ENCODE results near the gene PGC. TPM values are rescaled to one million over a fixed set of nuclear protein-coding genes. Genes with fewer than 3 reads are reported as not detected.

Gene PGC
- total and polyA plus RNA-seq, 2 of the 8 experiments (the other 6 are each of a cell fraction or from before 2014, with no cell fraction given): 0.09 TPM; not detected in 1

DNA sequence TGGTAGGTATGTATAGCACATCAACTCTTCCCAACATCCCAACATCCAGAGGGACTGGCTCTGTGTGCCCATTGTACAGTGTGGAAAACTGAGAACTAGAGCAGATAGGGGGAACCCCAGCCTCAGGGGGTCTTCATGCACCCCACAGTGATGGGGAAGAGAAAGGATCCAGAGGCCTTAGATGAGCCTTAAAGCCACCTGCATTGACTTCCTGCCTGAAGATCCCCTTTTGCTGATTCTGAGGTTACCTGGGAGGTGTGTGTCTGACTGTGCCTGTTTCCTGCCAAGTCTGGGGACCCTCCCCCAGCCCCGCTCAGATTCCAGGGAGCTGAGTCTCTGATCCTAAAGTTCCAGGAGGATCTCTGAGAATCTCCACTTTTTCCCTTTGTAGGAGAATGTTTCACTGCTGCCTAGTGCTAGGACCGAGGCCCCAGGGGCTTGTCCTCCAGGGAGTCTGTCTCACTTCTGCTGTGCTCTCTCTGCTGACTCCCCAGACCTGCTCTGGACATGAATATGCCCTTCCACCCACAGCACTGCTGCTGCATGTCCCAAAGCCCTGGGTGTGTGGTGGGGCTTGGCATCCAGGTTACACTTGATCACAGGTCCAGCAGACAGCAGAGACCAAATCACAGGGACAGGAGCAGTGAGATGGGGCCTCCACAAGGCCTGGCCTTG, 12.8 kb upstream of the PGC start:
- no peaks in the 10 kb centered on the region for H3K9me3 ChIP-seq (ENCODE audit: insufficient read depth in 2 of 2, low read depth in 1 of 2, low read length in 1 of 2)
- H3K4me3 ChIP-seq (ENCODE audit: extremely low read depth in 1 of 4, insufficient read depth in 2 of 4, low read depth in 3 of 4, low read length in 4 of 4): no peak overlapping the region
- H2BK120ac ChIP-seq (replicated peaks; ENCODE audit: low read depth, low read length): no peak overlapping the region
- no peak for DNase-seq (ENCODE audit: low read depth in 1 of 2, low spot score in 2 of 2)
- no peak overlapping the region for H3K4me2 ChIP-seq (ENCODE audit: insufficient read depth in 1 of 2, low read depth in 2 of 2, low read length in 2 of 2)
- H3K18ac ChIP-seq (ENCODE audit: extremely low read depth, low read length): no peak overlapping the region
- no peak overlapping the region for H3K27ac ChIP-seq (ENCODE audit: low read depth, low read length)
- WGBS, 2 experiments (ENCODE audit: extremely low coverage in 1 of 2, insufficient coverage in 1 of 2, insufficient read length in 1 of 2, insufficient replicate concordance in 2 of 2, low coverage in 1 of 2, low lambda C conversion rate in 2 of 2, missing lambda C conversion rate in 1 of 2): 91% methylated on average over 2 of the region's 2 CpGs; no CpG with 5 or more reads in 1 of the 2 experiments
- no peak overlapping the region for H4K5ac ChIP-seq (ENCODE audit: insufficient read length, low read depth, low read length)
- H3K23ac ChIP-seq (ENCODE audit: insufficient read length): no peak overlapping the region
- ChIA-PET POLR2A (ENCODE audit: partially characterized antibody) (no interaction called here), CTCF (ENCODE audit: partially characterized antibody) (interaction anchor here (1.5 to 2.3 kb wide), 2 partner anchors 14 to 16 kb away, joined by 3 to 12 read pairs; no protein-coding TSS in a partner anchor)
- no peaks in the 10 kb centered on the region for H3K36me3 ChIP-seq (ENCODE audit: control insufficient read depth in 2 of 4, insufficient read depth in 4 of 4, low read length in 3 of 4)
- no peak overlapping the region for H2BK15ac ChIP-seq (ENCODE audit: low read length)
- H3K4ac ChIP-seq (replicated peaks; ENCODE audit: insufficient read length, low read depth, low read length): no peak overlapping the region
- H2BK12ac ChIP-seq (ENCODE audit: low read depth, low read length): no peak overlapping the region
- H3K56ac ChIP-seq (replicated peaks; ENCODE audit: insufficient read length, low read depth, low read length): no peak overlapping the region
- H4K91ac ChIP-seq (replicated peaks; ENCODE audit: insufficient read length, low read length): no peak overlapping the region
- FAIRE-seq: no peak
- no peaks in the 10 kb centered on the region for H3K23me2 ChIP-seq (ENCODE audit: low read depth, low read length)
- H3K9ac ChIP-seq (replicated peaks in 1 of 4; ENCODE audit: extremely low read depth in 1 of 4, low read depth in 3 of 4, low read length in 3 of 4): no peak overlapping the region
- no peaks in the 10 kb centered on the region; a peak in 1 of 7 replicates for H3K27me3 ChIP-seq (replicated peaks in 1 of 4; ENCODE audit: control insufficient read depth in 3 of 4, extremely low read depth in 1 of 4, insufficient read depth in 3 of 4, low read length in 3 of 4)
- no peak overlapping the region for H2BK5ac ChIP-seq (ENCODE audit: low read depth, low read length)
- no peaks in the 10 kb centered on the region for H3K79me1 ChIP-seq (ENCODE audit: low read depth, low read length)
- H4K8ac ChIP-seq (ENCODE audit: extremely low read depth, insufficient read depth, low read length): no peak overlapping the region; the same call in 1 of the 2 replicates
- H2BK20ac ChIP-seq (ENCODE audit: low read length): no peak overlapping the region
- H4K20me1 ChIP-seq (replicated peaks in 1 of 2; ENCODE audit: control insufficient read depth in 1 of 2, insufficient read depth in 2 of 2, low read length in 2 of 2): no peaks in the 10 kb centered on the region
- no peak overlapping the region for H2AFZ ChIP-seq (ENCODE audit: low read length)
- peaks cover 0 to 3% (median 0%) of the 10 kb centered on the region in 4 experiments; a peak in 2 of 7 replicates for H3K4me1 ChIP-seq (replicated peaks in 1 of 4; ENCODE audit: control insufficient read depth in 3 of 4, insufficient read depth in 4 of 4, low read length in 3 of 4)
- TF ChIP-seq SIN3A (conservative IDR thresholded peaks at IDR 0.05 in 1 of 2, IDR thresholded peaks at IDR 0.05 in 1 of 2; ENCODE audit: low read depth in 1 of 2, low read length in 2 of 2) (no peak), HDAC2 (IDR thresholded peaks at IDR 0.05; ENCODE audit: borderline replicate concordance in 1 of 2, low read depth in 2 of 2, low read length in 2 of 2) (0 out of 4 replicates have a peak, but pooled peaks of 1 of the 2 experiments have one; percentile 37), POLR2AphosphoS5 (IDR thresholded peaks at IDR 0.05; ENCODE audit: low read depth, low read length) (no peak)
- no peaks in the 10 kb centered on the region for H3K79me2 ChIP-seq (ENCODE audit: control insufficient read depth in 1 of 2, insufficient read depth in 2 of 2, low read length in 2 of 2)
- H3K14ac ChIP-seq (ENCODE audit: insufficient read length): no peak overlapping the region
- H2AK5ac ChIP-seq (ENCODE audit: low read depth, low read length): no peak overlapping the region

Data from H1 (cell line).